Vagina (tissue), 2 donors: ENCODE results near the gene ITPKB. TPM values are rescaled to one million over a fixed set of nuclear protein-coding genes. Genes with fewer than 3 reads are reported as not detected.

Experiments
- DNase-seq, 2 donors: peaks; one replicate each; pipeline ENCODE4 v3.0.0-alpha.2; 2017; ENCODE audit errors: extremely low spot score in 2 of 2
- H3K27ac ChIP-seq: fragments of 200-600 bp; sonication (generic); one replicate; pipeline ENCODE4 v1.5.1; 2019
- H3K27me3 ChIP-seq: fragments of 200-600 bp; sonication (generic); one replicate; pipeline ENCODE4 v1.5.1; 2019
- H3K36me3 ChIP-seq, 2 donors: fragments of 200-600 bp; sonication (generic); one replicate each; pipeline ENCODE4 v1.5.1; 2017 to 2019
- H3K4me1 ChIP-seq: fragments of 200-600 bp; sonication (generic); one replicate; pipeline ENCODE4 v1.5.1; 2019
- H3K4me3 ChIP-seq, 2 donors: fragments of 200-600 bp; sonication (generic); 1 replicate in 1 of 2; 2 replicates in 1 of 2; pipeline ENCODE4 v1.5.1; 2016 to 2019
- H3K9me3 ChIP-seq: fragments of 200-600 bp; sonication (generic); one replicate; pipeline ENCODE4 v1.5.1; 2019
- CTCF ChIP-seq, 3 experiments: fragments of 450-650 bp in 2 of 3; fragments of 200-600 bp in 1 of 3; sonication (generic) in 1 of 3; IDR thresholded peaks; one replicate each; pipeline ENCODE4 v1.5.1; 2017 to 2019; ENCODE audit warnings: antibody characterized with exemption in 3 of 3, mild to moderate bottlenecking in 2 of 3, moderate library complexity in 2 of 3
- POLR2A ChIP-seq, 2 donors: fragments of 450-650 bp; IDR thresholded peaks; one replicate each; pipeline ENCODE4 v1.6.1; 2017; ENCODE audit warnings: antibody characterized with exemption in 2 of 2, mild to moderate bottlenecking in 2 of 2, moderate library complexity in 2 of 2
- POLR2AphosphoS5 ChIP-seq, 2 donors: sonication (generic); formaldehyde crosslinking; IDR thresholded peaks; one replicate each; pipeline ENCODE4 v1.9.0; 2017; ENCODE audit warnings: antibody characterized with exemption in 2 of 2, mild to moderate bottlenecking in 2 of 2, low read depth in 1 of 2; ENCODE audit not compliant: insufficient read depth in 1 of 2
- intact Hi-C: fragments of 100-400 bp; cut with DNase I; formaldehyde crosslinking; loops from one replicate; pipeline ENCODE4 v1.15.1; 2023
- total RNA-seq: library from RNA; depleted of rRNA; stranded (reverse); fragments of >200 nt; gene quantifications from one replicate; pipeline ENCODE4 v1.2.3, GENCODE V29; 2016

The ITPKB gene
- total RNA-seq, 1 donor from 2014 or later, result 31.7 TPM

DNA sequence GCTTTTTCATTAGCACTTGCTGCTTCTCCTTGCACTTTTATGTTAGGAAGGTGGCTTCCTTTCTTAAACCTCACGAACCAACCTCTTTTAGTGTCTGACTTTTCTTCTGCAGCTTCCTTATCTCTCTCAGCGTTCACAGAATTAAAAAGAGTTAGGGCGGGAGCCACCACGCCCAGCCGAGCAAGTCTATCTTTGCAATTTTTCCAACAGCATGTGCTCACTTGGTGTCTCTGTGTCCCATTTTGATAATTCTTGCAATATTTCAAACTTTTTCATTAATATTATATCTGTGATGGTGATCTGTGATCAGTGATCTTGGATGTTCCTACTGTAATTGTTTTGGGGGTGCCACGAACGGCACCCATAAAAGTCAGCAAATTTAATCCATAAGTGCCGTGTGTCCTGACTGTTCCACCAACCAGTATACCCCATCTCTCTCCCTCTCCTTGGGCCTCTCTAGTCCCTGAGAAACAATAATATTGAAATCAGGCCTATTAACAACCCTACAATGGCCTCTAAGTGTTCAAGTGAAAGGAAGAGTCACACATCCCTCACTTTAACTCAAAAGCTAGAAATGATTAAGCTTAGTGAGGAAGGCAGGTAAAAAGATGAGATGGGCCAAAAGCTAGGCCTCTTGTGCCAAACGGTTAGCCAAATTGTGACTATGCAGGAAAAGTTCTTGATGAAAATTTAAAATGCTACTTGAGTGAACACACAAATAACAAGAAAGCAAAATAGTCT lies 15.9 kb upstream of the ITPKB start:
- intact Hi-C loops, result no loop called here
- Histone ChIP-seq H3K36me3 (no peaks in the 10 kb centered on the region), H3K27me3 (no peaks in the 10 kb centered on the region), H3K9me3 (no peaks in the 10 kb centered on the region), H3K4me1 (no peaks in the 10 kb centered on the region), H3K4me3 (no peak overlapping the region), H3K27ac (no peak overlapping the region)
- DNase-seq, result no peak
- TF ChIP-seq POLR2A (IDR thresholded peaks at IDR 0.05) (no peak), CTCF (IDR thresholded peaks at IDR 0.05) (no peak), POLR2AphosphoS5 (IDR thresholded peaks at IDR 0.05; ENCODE audit: insufficient read depth in 1 of 2, low read depth in 1 of 2) (no peak)

DNA sequence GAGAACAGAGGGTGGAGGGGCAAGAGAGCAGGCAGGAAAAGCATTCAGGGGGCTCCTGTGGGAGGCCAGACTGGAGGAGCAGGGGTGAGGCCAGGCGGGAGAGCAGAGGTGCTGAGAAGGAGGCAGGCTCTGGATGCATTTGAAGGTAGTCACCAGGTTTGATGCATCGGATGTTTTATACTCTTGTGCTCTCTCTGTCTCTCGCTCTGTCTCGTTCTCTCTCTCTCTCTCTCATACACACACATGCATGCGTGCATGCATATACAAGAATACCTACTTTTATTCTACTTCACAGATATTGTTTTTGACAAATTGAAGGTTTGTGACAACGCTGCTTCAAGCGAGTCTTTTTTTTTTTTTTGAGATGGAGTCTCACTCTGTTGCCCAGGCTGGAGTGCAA lies 15.0 kb upstream of the ITPKB start:
- intact Hi-C loops, result no loop called here
- H3K27ac ChIP-seq, result no peak overlapping the region
- no peaks in the 10 kb centered on the region for H3K9me3 ChIP-seq
- no peaks in the 10 kb centered on the region for H3K4me1 ChIP-seq
- H3K36me3 ChIP-seq, result no peaks in the 10 kb centered on the region
- no peak overlapping the region for H3K4me3 ChIP-seq
- no peak for TF ChIP-seq POLR2A (IDR thresholded peaks at IDR 0.05)
- no peak for TF ChIP-seq CTCF (IDR thresholded peaks at IDR 0.05)
- no peak for TF ChIP-seq POLR2AphosphoS5 (IDR thresholded peaks at IDR 0.05; ENCODE audit: insufficient read depth in 1 of 2, low read depth in 1 of 2)
- no peak for DNase-seq
- no peaks in the 10 kb centered on the region for H3K27me3 ChIP-seq

GRCh38 chr1:226751703-226752102 lies 12.6 kb upstream of the ITPKB start:
- TF ChIP-seq POLR2AphosphoS5 (IDR thresholded peaks at IDR 0.05; ENCODE audit: insufficient read depth in 1 of 2, low read depth in 1 of 2) (no peak), CTCF (IDR thresholded peaks at IDR 0.05) (no peak), POLR2A (IDR thresholded peaks at IDR 0.05) (no peak)
- no peaks in the 10 kb centered on the region for H3K27me3 ChIP-seq
- H3K9me3 ChIP-seq, result no peaks in the 10 kb centered on the region
- no peaks in the 10 kb centered on the region for H3K36me3 ChIP-seq
- no peaks in the 10 kb centered on the region for H3K4me1 ChIP-seq
- intact Hi-C loops, result no loop called here
- no peak overlapping the region for H3K4me3 ChIP-seq
- no peak for DNase-seq
- no peak overlapping the region for H3K27ac ChIP-seq

- H3K27me3 ChIP-seq, result no peaks in the 10 kb centered on the region
- no peaks in the 10 kb centered on the region for H3K4me1 ChIP-seq
- H3K4me3 ChIP-seq, result no peak overlapping the region
- no peaks in the 10 kb centered on the region for H3K9me3 ChIP-seq
- no peak for DNase-seq
- no peak overlapping the region for H3K27ac ChIP-seq
- TF ChIP-seq POLR2AphosphoS5 (IDR thresholded peaks at IDR 0.05; ENCODE audit: insufficient read depth in 1 of 2, low read depth in 1 of 2), result no peak
- TF ChIP-seq CTCF (IDR thresholded peaks at IDR 0.05), result no peak
- TF ChIP-seq POLR2A (IDR thresholded peaks at IDR 0.05), result no peak
- intact Hi-C loops, result no loop called here
- no peaks in the 10 kb centered on the region for H3K36me3 ChIP-seq
Observed at GRCh38 chr1:226751214-226751613, 12.1 kb upstream of the ITPKB start.

DNA sequence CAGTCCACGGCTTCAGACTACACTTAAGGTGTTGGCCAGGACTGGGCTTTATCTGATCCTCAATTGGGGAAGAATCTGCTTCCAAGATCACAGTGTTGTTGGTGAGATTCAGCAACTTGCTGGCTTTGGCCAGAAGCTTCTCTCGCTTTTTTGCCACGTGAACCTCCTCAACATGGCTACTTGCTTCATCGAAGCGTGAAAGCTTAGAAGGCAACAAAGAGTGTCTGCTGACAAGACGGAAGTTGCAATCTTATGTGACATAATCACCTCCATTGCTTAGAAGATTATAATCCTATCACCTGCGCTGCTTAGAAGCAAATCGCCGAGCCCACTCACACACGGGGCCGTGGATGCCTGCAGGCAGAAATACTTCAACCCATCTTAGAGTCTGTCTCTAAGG lies 10.4 kb upstream of the ITPKB start:
- no peak overlapping the region for H3K4me3 ChIP-seq
- no peaks in the 10 kb centered on the region for H3K9me3 ChIP-seq
- no peaks in the 10 kb centered on the region for H3K27me3 ChIP-seq
- intact Hi-C loops, result no loop called here
- TF ChIP-seq CTCF (IDR thresholded peaks at IDR 0.05) (no peak), POLR2AphosphoS5 (IDR thresholded peaks at IDR 0.05; ENCODE audit: insufficient read depth in 1 of 2, low read depth in 1 of 2) (no peak), POLR2A (IDR thresholded peaks at IDR 0.05) (no peak)
- no peak overlapping the region for H3K27ac ChIP-seq
- no peaks in the 10 kb centered on the region for H3K36me3 ChIP-seq
- DNase-seq, result no peak
- no peaks in the 10 kb centered on the region for H3K4me1 ChIP-seq
